HG03571 (cell line): ENCODE measurements around the gene CHSY1.

Experiments used
- ATAC-seq: cut with Tn5 transposase; IDR thresholded peaks from one replicate; pipeline ENCODE4 v1.9.1; 2021; ENCODE audit not compliant: unreplicated experiment

CHSY1 gene

DNA sequence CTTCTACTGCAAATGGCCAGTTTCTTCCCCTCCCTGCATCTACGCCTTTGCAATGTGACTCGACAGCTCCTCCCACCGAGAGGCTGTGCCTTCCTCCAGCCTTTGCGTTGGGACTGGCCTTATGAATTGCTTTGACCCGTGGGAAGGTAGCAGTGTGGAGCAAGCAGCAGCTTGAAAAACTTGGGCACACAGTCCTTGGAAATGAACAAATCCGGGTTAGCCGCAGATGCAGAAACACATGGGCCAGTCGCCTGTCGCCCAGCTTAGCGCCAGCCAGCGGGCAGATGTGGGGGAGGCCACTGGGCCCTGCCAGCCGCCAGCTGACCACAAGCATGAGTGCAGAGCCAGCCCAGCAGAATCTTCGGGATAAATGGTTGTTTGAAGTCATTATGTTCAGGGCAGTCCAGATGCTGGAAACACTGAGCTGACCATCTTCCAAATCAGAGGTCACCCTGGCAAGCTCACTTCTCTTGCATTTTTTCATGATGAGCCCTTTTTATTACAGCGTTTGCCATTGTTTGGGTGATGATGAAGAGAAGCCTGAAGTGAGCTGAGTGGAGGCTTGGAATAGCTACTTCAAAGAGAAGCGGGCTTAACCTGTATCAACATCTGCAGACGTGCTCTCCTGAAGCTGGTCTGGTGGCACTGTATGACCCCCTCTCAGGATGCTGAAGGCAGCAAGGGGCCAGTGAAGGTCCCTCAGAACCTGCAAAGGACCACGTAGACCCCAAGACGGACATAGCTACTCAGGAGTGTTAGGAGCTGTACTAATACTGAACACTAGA, 15.7 kb upstream of the CHSY1 start:
- ATAC-seq: no peak

GRCh38 chr15:101266787-101267186, 14.9 kb upstream of the CHSY1 start:
- ATAC-seq: no peak

DNA sequence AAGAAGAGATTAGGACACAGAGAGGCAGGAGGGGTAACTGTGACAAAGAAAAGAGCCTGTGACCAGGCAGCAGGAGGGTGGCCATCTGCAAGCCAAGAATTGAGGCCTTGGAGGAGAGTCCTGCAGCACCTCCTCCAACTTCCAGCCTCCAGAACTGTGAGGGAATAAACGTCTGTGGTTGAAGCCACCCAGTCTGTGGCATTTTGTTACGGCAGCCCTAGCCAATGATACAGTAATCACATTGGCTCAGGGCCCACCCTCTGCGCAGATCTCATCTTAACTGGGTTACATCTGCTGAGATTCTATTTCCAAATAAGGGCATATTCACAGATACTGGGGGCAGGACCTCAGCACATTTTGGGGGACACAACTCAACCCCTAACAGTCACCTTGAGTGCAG, 14.2 kb upstream of the CHSY1 start:
- no peak for ATAC-seq

- ATAC-seq: peak; percentile 58
These were observed 13.2 kb upstream of the CHSY1 start for GRCh38 chr15:101264911-101265641.

DNA sequence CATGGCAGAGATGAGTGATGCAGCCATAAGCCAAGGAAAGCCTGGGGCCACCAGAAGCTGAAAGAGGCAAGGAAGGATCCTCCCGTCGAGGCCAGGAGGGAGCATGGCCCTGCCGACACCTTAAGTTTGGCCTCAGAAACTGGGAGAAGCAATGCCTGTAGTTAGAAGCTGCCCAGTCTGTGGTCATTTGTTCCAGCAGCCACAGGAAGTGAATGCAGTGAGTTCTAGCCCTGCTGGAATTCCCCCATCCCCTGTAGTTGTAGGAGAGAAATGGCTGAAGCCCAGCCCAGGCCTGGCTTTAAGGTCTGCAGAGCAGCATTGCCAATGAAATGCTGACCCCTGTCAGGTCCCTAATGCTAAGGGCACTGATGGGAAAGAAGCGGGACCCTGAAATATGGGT, 12.2 kb upstream of the CHSY1 start:
- ATAC-seq: peak; percentile 49

- ATAC-seq: no peak
These were observed 10.7 kb upstream of the CHSY1 start for GRCh38 chr15:101262551-101262950.

- ATAC-seq: peak; percentile 51
These were observed 6.6 kb upstream of the CHSY1 start for GRCh38 chr15:101258238-101259144.

GRCh38 chr15:101256757-101257156, 4.9 kb upstream of the CHSY1 start:
- ATAC-seq: no peak

GRCh38 chr15:101255615-101256241, 3.9 kb upstream of the CHSY1 start:
- ATAC-seq: no peak

- ATAC-seq: no peak
These were observed 3.2 kb upstream of the CHSY1 start for GRCh38 chr15:101255051-101255395.

DNA sequence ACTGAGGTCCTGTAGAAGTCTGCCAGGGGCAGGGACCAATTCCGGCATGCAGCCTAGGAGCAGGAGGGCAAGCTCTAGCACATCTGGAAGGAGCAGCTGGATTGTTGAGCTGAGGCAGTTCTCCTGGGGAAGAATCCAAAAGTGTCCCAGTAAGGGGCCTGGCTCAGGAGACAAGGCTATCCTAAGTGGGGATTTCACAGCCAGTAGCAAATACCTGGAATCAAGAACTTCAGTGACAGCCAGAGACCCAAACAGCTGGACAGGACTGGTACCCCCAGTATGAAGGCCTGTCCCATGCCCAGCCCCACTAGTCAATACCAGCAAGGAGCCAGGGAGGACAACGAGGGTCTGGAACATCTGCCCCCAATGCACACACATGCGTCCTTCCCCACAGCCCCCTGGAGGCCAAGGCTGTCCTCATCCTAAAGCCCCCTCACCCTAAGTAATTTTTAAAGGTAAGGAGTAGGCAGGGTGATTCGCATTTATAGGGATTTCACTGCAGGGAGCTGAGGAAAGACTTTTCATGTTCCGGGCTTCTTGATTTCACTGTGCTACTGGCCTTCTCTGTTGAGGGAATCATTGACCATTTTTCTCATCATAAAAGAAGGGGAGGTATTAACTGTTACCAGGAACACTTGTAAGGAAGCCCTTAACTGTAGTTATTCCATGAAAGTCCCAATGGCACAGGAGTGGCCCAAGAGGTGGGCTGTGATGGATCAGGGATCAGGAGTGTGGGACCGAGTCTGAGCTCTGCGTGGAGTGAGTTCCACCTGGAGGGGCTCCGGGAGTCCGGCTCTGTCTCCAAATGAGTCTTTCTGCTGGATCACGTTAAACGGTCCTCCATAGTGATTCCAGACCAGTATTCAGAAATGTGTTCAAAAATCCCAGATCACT, 2.6 kb upstream of the CHSY1 start:
- ATAC-seq: no peak

DNA sequence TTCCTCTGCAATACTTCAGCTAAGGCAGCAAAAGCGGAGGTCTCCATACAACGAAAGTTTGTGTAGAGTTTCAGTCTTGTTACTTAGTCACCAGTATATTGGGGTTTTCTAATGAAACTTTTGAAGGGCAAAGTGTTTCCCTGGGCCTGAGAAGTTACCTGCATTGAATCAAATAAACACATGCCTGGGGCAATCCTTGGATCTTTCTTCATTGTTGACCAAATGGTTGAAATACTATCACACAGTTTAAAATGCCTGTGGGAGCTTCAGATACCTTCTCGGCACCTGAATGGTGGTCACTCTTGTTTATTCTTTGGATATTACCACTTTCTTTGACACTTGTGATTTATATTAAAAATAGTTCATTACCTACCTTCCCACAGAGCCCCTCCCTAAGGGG, 988 bp upstream of the CHSY1 start:
- ATAC-seq: no peak

DNA sequence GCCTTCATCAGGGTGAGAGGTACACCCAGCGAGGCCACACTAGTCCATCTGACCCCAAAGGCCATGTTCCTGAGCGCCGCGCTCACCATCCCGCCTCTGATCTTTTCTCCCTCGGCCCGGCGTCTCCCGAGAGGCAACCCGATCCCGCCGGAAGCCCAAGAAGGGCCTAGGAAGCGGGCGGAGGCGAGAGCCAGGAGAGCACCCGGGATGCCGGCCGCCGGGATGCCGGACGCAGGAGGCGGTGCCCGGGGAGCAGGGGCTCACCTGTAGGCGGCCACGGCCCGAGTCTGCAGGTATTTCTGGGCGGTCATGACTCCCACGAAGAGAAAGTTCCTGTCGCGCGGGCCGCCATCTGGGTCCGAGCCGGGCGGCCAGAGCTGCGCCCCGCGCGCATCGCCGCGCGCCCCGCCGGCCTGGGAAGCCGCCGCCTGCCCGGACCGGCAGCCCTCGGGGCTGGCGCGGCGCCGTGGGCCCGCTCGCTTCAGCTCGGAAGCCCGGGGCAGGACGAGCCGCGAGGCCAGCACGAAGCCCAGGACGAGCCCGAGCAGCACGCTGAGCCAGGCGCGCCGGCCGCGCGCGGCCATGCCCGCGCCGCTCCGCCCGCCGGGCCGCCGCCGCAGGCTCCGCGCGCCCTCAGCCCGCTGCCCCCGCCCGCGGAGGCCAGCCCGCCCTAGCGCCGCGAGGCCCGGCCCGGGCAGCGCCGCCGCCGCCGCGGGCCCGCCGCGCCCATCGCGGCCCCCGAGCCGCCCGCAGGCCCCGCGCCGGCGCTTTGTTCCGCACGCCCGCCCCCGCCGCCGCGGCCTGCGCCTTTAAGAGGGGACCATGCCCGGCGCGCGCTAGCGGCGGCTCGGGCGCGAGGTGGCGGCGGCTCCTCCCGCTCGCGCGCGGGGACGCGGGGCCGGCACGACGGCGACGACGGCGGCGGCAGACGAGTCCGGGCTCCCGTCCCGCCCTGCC, 697 bp downstream of the CHSY1 start:
- peak; percentile 23 for ATAC-seq

DNA sequence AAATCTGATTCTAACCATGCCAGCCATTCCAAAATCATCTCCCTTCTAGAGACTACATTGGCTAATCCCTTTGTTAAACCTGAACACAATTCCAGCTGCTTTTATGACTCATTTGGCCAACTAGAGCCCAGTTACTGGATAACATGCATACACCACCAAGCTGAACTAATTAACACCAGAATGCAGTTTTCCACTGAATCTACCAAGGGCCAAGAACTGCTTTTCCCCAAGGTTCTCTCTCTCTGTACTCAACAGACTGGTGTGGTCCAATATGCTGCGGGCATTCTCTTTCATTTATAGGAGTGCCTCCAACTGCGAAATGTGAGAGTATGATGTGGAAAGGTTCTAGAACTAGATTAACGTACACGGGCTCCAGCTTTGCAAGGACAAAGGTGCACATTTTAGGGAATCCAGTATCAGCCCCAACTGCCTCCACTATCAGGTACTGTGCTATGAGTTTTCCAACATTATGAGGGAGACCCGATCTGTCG, 1.5 kb downstream of the CHSY1 start:
- no peak for ATAC-seq

- no peak for ATAC-seq
These were observed 3.6 kb downstream of the CHSY1 start for GRCh38 chr15:101248274-101248673.

- ATAC-seq: no peak
These were observed 4.8 kb downstream of the CHSY1 start for GRCh38 chr15:101246824-101247745.

- no peak for ATAC-seq
These were observed 5.5 kb downstream of the CHSY1 start for GRCh38 chr15:101246391-101246790.
